ENCODE measurements around the gene DOCK10.
"Not testable (repeated sequence)": the region's sequence is repeated elsewhere in the genome, so short reads cannot be mapped to it uniquely, and the experiment has no call there.

DOCK10 gene

GRCh38 chr2:224946895-224947294 is 95.4 kb downstream of the DOCK10 start:
- no peak for DNase-seq
- no peaks in the 10 kb centered on the region for H3K36me3 Mint-ChIP-seq (ENCODE audit: low read depth)
- no peak overlapping the region for H3K27ac Mint-ChIP-seq
- H3K9me3 Mint-ChIP-seq, result no peaks in the 10 kb centered on the region
- peaks cover 3% of the 10 kb centered on the region for H3K27me3 Mint-ChIP-seq (ENCODE audit: low read depth, poor library complexity)
- H3K4me3 Mint-ChIP-seq, result no peak overlapping the region
- peaks cover 5% of the 10 kb centered on the region for H3K4me1 Mint-ChIP-seq
- TF ChIP-seq CTCF (IDR thresholded peaks at IDR 0.05), result no peak

- no peak for DNase-seq
- Mint-ChIP-seq H3K27me3 (ENCODE audit: low read depth, poor library complexity) (no peaks in the 10 kb centered on the region), H3K9me3 (no peaks in the 10 kb centered on the region), H3K4me3 (no peak overlapping the region), H3K36me3 (ENCODE audit: low read depth) (no peaks in the 10 kb centered on the region), H3K27ac (peak overlapping the region; percentile 9), H3K4me1 (peaks cover 5% of the 10 kb centered on the region)
- TF ChIP-seq CTCF (IDR thresholded peaks at IDR 0.05), result no peak
Observed at GRCh38 chr2:224944707-224945547, 97.3 kb downstream of the DOCK10 start.

GRCh38 chr2:224943601-224944041 is 98.6 kb downstream of the DOCK10 start:
- not testable (repeated sequence) for H3K27me3 Mint-ChIP-seq (ENCODE audit: low read depth, poor library complexity); H3K4me3 Mint-ChIP-seq; H3K27ac Mint-ChIP-seq; H3K9me3 Mint-ChIP-seq; H3K36me3 Mint-ChIP-seq (ENCODE audit: low read depth); DNase-seq
- H3K4me1 Mint-ChIP-seq, result peaks cover 10% of the 10 kb centered on the region

GRCh38 chr2:224941960-224942359 is 100.3 kb downstream of the DOCK10 start:
- TF ChIP-seq CTCF (IDR thresholded peaks at IDR 0.05), result no peak
- Mint-ChIP-seq H3K27ac (no peak overlapping the region), H3K27me3 (ENCODE audit: low read depth, poor library complexity) (peaks cover 5% of the 10 kb centered on the region), H3K4me1 (peaks cover 15% of the 10 kb centered on the region), H3K36me3 (ENCODE audit: low read depth) (no peaks in the 10 kb centered on the region), H3K4me3 (no peak overlapping the region), H3K9me3 (no peaks in the 10 kb centered on the region)
- DNase-seq, result no peak

GRCh38 chr2:224940618-224941017 is 101.7 kb downstream of the DOCK10 start:
- no peak for DNase-seq
- no peaks in the 10 kb centered on the region for H3K36me3 Mint-ChIP-seq (ENCODE audit: low read depth)
- no peak overlapping the region for H3K27ac Mint-ChIP-seq
- peaks cover 15% of the 10 kb centered on the region for H3K4me1 Mint-ChIP-seq
- TF ChIP-seq CTCF (IDR thresholded peaks at IDR 0.05), result no peak
- H3K4me3 Mint-ChIP-seq, result no peak overlapping the region
- H3K9me3 Mint-ChIP-seq, result no peaks in the 10 kb centered on the region
- H3K27me3 Mint-ChIP-seq (ENCODE audit: low read depth, poor library complexity), result peaks cover 5% of the 10 kb centered on the region

- H3K4me1 Mint-ChIP-seq, result peaks cover 15% of the 10 kb centered on the region
- H3K36me3 Mint-ChIP-seq (ENCODE audit: low read depth), result no peaks in the 10 kb centered on the region
- peaks cover 5% of the 10 kb centered on the region for H3K27me3 Mint-ChIP-seq (ENCODE audit: low read depth, poor library complexity)
- H3K27ac Mint-ChIP-seq, result no peak overlapping the region
- no peaks in the 10 kb centered on the region for H3K9me3 Mint-ChIP-seq
- no peak overlapping the region for H3K4me3 Mint-ChIP-seq
- no peak for DNase-seq
- TF ChIP-seq CTCF (IDR thresholded peaks at IDR 0.05), result no peak
Observed at GRCh38 chr2:224938651-224939182, 103.6 kb downstream of the DOCK10 start.

Measured in nephron progenitor cell (in vitro differentiated cells).